ENCODE data around the gene GADL1. TPM values are rescaled to one million over a fixed set of nuclear protein-coding genes. Genes with fewer than 3 reads are reported as not detected.
A peak's percentile ranks its signal among the peaks of the same experiment; 100 is the strongest.

Gene GADL1
- total and polyA plus RNA-seq, 12 donors = 0.06 to 0.55 (median 0.13) TPM; not detected in 3

DNA sequence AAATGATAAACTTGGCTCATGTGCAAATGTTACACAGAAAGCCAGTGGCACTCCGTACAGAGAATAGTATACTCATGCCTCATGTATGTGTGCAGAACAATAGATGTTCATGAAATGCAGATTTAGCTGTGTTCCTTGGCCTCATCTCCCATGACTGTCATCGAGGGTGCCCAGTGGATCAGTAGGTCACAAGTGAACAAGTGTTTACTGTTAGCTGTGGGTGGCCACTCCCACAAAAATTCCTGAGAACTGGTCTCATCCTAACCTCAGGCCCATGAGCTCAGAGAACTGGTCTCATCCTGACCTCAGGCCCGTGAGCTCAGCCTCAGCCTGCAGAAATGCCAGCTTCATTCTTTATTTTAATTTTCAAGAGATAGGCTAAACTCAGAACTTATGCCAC lies 124.1 kb downstream of the GADL1 start:
- intact Hi-C loops (cut with DNase I) = no loop called here
- no peak overlapping the region for H3K27ac ChIP-seq
- peak in 6 of 7 donors; percentile 32 to 66 (median 50) for DNase-seq
- no peaks in the 10 kb centered on the region for H3K27me3 ChIP-seq
- 65 to 70% (median 67%) methylated on average over 3 of the region's 3 CpGs for WGBS, 4 donors
- no peaks in the 10 kb centered on the region for H3K9me3 ChIP-seq (replicated peaks in 1 of 3)
- TF ChIP-seq POLR2A (IDR thresholded peaks at IDR 0.05) = no peak
- TF ChIP-seq, protein P1, sequence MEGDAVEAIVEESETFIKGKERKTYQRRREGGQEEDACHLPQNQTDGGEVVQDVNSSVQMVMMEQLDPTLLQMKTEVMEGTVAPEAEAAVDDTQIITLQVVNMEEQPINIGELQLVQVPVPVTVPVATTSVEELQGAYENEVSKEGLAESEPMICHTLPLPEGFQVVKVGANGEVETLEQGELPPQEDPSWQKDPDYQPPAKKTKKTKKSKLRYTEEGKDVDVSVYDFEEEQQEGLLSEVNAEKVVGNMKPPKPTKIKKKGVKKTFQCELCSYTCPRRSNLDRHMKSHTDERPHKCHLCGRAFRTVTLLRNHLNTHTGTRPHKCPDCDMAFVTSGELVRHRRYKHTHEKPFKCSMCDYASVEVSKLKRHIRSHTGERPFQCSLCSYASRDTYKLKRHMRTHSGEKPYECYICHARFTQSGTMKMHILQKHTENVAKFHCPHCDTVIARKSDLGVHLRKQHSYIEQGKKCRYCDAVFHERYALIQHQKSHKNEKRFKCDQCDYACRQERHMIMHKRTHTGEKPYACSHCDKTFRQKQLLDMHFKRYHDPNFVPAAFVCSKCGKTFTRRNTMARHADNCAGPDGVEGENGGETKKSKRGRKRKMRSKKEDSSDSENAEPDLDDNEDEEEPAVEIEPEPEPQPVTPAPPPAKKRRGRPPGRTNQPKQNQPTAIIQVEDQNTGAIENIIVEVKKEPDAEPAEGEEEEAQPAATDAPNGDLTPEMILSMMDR (IDR thresholded peaks at IDR 0.05) = no peak
- no peaks in the 10 kb centered on the region for H3K36me3 ChIP-seq (replicated peaks in 1 of 2)
- no peaks in the 10 kb centered on the region for H3K4me1 ChIP-seq (replicated peaks in 1 of 2)
- H3K4me3 ChIP-seq = no peak overlapping the region

DNA sequence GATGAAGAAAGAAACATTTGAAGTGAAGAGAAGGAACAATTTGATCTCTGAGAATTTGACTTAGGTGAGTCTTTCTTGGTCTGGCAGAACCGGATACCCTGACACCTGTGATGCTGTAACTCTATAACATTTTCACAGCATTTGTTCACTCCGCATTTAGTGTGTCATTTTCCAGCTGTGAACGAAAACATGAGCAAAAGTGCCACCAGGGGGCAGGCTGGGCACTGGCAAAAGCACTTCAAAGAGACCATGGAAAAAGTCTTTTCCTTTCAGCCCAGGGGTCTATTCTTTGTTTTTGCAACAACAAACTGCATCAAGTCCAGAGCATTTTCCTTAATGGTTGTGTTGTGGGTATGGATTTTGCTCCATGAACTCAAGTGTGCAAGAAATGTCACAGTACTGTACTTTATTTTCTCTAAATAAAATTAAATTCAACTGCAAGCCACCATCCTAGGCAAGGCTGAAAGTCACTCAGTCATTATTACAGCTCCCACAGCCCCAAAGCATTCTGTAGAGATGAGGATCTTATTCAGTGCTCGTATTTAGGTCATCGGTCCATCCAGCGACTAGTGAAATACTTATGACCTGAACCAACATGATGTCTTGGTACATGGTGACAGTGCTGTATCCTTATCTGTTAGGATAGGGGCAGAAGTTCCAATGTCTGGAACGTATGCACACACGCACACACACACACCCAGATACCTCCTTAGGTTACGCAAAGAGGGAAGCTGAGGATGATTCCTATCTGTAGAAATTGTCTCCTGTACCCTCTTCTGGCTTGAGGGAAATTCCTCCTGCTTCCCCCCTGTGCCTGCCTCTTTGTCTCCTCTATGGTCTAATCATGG lies 125.5 kb downstream of the GADL1 start:
- Histone ChIP-seq H3K4me3 (no peak overlapping the region), H3K9me3 (replicated peaks in 1 of 3) (no peaks in the 10 kb centered on the region), H3K27me3 (no peaks in the 10 kb centered on the region), H3K4me1 (replicated peaks in 1 of 2) (no peaks in the 10 kb centered on the region), H3K27ac (no peak overlapping the region), H3K36me3 (replicated peaks in 1 of 2) (no peaks in the 10 kb centered on the region)
- 50 to 60% (median 54%) methylated on average over 9 of the region's 9 CpGs for WGBS, 4 donors
- TF ChIP-seq, protein P1 (IDR thresholded peaks at IDR 0.05) = peak; percentile 68 to 89 (median 78)
- no peak for TF ChIP-seq POLR2A (IDR thresholded peaks at IDR 0.05)
- intact Hi-C loops (cut with DNase I) = loop anchor here in 1 of 2 donors (10.0 kb wide), 3 partner anchors 366 to 1006 kb away; partner anchors contain the start of gene STT3B
- peak; percentile 59 to 90 (median 79) for DNase-seq

DNA sequence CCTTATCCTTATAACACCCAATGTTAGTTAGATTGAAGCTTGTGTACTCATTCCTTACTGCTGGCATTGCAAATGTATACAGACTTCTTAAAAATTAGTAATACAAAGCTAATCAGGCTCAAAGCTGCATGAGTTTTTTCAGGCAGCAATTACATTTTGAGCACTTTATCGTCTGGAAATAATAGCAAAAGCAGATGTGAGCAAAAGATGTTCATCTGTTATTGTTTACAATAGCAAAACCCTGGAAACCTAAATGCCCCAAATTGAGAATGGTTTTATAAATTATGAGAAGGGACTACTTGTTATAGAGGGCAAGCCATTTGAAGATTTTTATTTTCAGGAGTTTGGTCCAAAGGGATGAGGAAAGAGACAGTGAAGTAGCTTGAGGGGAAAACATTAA lies 126.4 kb downstream of the GADL1 start:
- Histone ChIP-seq H3K4me3 (no peak overlapping the region), H3K9me3 (replicated peaks in 1 of 3) (no peaks in the 10 kb centered on the region), H3K27ac (no peak overlapping the region), H3K4me1 (replicated peaks in 1 of 2) (no peaks in the 10 kb centered on the region), H3K36me3 (replicated peaks in 1 of 2) (no peaks in the 10 kb centered on the region), H3K27me3 (no peaks in the 10 kb centered on the region)
- intact Hi-C loops (cut with DNase I) = loop anchor here in 1 of 2 donors (10.0 kb wide), 3 partner anchors 367 to 1007 kb away; partner anchors contain the start of gene STT3B
- TF ChIP-seq POLR2A (IDR thresholded peaks at IDR 0.05) = no peak
- TF ChIP-seq, protein P1 (IDR thresholded peaks at IDR 0.05) = no peak
- no peak for DNase-seq
- 23 to 45% (median 38%) methylated on average over 1 of the region's 1 CpG for WGBS, 4 donors

DNA sequence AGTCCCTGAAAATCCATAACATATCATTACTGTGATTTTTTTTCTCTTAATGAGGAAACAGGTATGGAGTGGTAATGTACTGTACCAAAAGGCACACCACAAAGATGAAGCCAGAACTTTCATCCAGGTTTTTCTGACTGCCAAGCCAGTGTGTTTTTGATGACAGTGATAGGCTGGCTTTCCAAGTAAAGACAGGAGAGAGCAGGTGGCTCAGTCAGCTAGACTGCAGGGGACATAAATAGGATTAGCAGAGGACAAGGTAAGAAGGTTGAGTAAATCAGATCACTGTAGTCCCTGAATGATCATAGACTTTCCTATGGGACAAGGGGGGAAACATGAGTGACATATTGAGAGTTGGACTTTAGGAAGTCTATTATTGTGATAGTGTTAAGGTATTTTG lies 127.9 kb downstream of the GADL1 start:
- Histone ChIP-seq H3K4me1 (replicated peaks in 1 of 2) (no peaks in the 10 kb centered on the region), H3K9me3 (replicated peaks in 1 of 3) (no peaks in the 10 kb centered on the region), H3K27me3 (no peaks in the 10 kb centered on the region), H3K27ac (no peak overlapping the region), H3K36me3 (replicated peaks in 1 of 2) (no peaks in the 10 kb centered on the region), H3K4me3 (no peak overlapping the region)
- intact Hi-C loops (cut with DNase I) = loop anchor here in 1 of 2 donors (10.0 kb wide), 3 partner anchors 368 to 1008 kb away; partner anchors contain the start of gene STT3B
- DNase-seq = no peak
- no peak for TF ChIP-seq POLR2A (IDR thresholded peaks at IDR 0.05)

All from adrenal gland (tissue), 12 donors.